ENCODE data around the gene TMEM63C. TPM values are rescaled to one million over a fixed set of nuclear protein-coding genes. Genes with fewer than 3 reads are reported as not detected.

The TMEM63C gene
- total RNA-seq, 5 donors from 2014 or later (not counting 1 experiment from before 2014, with no cell fraction given), result 0.76 to 2.6 (median 1.3) TPM

- no peaks in the 10 kb centered on the region for H3K9me3 ChIP-seq
- DNase-seq (peak in 1 of 35 experiments; percentile 16), ATAC-seq (replicated peaks in 1 of 4) (no peak)
- CTCF ChIA-PET, result interaction anchor here (0.6 to 1.3 kb wide), 2 partner anchors 10 to 141 kb away, joined by 3 read pairs; no protein-coding TSS in a partner anchor
- no peaks in the 10 kb centered on the region for H3K36me3 ChIP-seq (ENCODE audit: control insufficient read depth in 2 of 2, extremely low read depth in 1 of 2, insufficient read depth in 1 of 2, low read length in 1 of 2)
- no peak overlapping the region for H3K27ac ChIP-seq (ENCODE audit: low read length)
- no peaks in the 10 kb centered on the region for H3K9me3 Mint-ChIP-seq
- no peaks in the 10 kb centered on the region for H3K36me3 Mint-ChIP-seq
- peaks cover 6 to 13% (median 7%) of the 10 kb centered on the region in 3 donors for H3K4me1 Mint-ChIP-seq
- H3K27ac Mint-ChIP-seq, result no peak overlapping the region
- H3K27me3 ChIP-seq (replicated peaks in 1 of 2; ENCODE audit: control insufficient read depth in 2 of 2, extremely low read depth in 1 of 2, insufficient read depth in 2 of 2, low read length in 1 of 2), result peaks cover 18 to 43% of the 10 kb centered on the region in 2 experiments
- H3K4me1 ChIP-seq (ENCODE audit: control insufficient read depth in 1 of 2, extremely low read depth in 1 of 2, insufficient read depth in 2 of 2, low read length in 2 of 2), result peaks cover 0 to 6% of the 10 kb centered on the region in 2 experiments
- H3K4me3 ChIP-seq (ENCODE audit: control insufficient read depth in 1 of 2, extremely low read depth in 1 of 2, low read length in 1 of 2), result no peak overlapping the region
- no peak overlapping the region for H3K4me3 Mint-ChIP-seq
- POLR2A ChIA-PET, result no interaction called here
- WGBS (ENCODE audit: insufficient coverage), result 20% methylated on average over 8 of the region's 10 CpGs
- peaks cover 57 to 62% of the 10 kb centered on the region in 2 donors for H3K27me3 Mint-ChIP-seq
Measured at GRCh38 chr14:77145975-77146740, 35.4 kb upstream of the TMEM63C start.

DNA sequence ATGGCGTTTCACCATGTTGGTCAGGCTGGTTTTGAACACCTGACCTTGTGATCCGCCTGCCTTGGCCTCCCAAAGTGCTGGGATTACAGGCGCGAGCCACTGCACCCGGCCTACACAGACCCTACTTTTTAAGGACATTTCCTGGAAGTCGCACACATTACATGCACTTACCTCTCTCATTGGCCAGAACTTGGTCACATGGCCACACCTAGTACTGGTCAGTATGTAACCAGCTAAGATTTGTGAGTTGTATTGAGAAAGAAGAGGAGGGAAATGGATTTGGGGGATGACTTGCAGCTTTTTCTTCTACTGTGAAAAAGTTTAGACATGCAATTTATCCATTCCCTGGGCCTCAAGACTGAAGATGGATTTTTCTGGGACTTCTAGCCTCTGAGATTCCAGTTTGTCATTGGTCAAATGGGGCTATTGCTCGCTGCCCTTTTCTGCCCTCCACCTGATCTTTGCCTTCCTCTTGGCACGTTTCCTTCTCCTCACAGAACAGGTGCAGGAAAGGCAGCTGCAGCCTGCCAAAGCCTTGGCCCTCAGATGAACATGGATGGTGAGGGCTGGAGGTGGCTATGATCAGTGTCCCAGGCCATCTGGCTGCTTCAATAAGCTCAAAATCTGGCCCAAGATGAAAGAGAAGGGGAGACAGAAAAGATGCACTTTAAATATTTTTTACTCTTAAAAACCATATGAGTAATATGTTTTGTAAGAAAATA is 32.9 kb upstream of the TMEM63C start:
- H3K27me3 Mint-ChIP-seq, result peaks cover 51 to 59% of the 10 kb centered on the region in 2 donors
- WGBS (ENCODE audit: insufficient coverage), result 87% methylated on average over 4 of the region's 8 CpGs

DNA sequence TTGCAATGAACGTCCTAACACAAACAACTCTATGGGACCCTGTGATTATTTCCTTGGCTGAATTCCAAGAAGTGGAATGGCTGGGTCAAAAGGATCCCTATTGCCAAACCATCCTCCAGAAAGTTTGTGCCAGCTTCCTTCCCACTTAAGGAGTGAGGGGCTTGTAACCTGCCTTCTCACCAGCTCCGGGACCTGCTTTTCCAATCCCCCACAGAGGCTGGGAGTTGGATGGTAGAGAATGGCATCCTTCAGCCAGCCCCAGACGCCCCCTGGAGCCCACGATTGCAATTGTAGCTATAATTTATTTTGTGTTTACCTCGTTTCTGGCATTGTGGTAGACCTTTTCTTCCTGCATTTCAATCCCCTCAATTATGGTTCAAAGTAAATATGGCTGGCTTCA is 30.4 kb upstream of the TMEM63C start:
- no CpG with 5 or more reads among the region's 5 CpGs for WGBS (ENCODE audit: insufficient coverage)
- no peaks in the 10 kb centered on the region for H3K4me1 ChIP-seq (ENCODE audit: control insufficient read depth in 1 of 2, extremely low read depth in 1 of 2, insufficient read depth in 2 of 2, low read length in 2 of 2)
- ChIA-PET POLR2A (no interaction called here), CTCF (interaction anchor here (0.5 to 1.4 kb wide), 3 partner anchors 23 to 165 kb away, joined by 3 to 7 read pairs (median 4); no protein-coding TSS in a partner anchor)
- Mint-ChIP-seq H3K27me3 (peaks cover 48 to 60% of the 10 kb centered on the region in 2 donors), H3K36me3 (no peaks in the 10 kb centered on the region), H3K4me1 (no peaks in the 10 kb centered on the region), H3K4me3 (no peak overlapping the region), H3K27ac (no peak overlapping the region), H3K9me3 (no peaks in the 10 kb centered on the region)
- H3K27me3 ChIP-seq (replicated peaks in 1 of 2; ENCODE audit: control insufficient read depth in 2 of 2, extremely low read depth in 1 of 2, insufficient read depth in 2 of 2, low read length in 1 of 2), result peaks cover 11 to 46% of the 10 kb centered on the region in 2 experiments
- H3K36me3 ChIP-seq (ENCODE audit: control insufficient read depth in 2 of 2, extremely low read depth in 1 of 2, insufficient read depth in 1 of 2, low read length in 1 of 2), result no peaks in the 10 kb centered on the region
- H3K9me3 ChIP-seq, result no peaks in the 10 kb centered on the region
- DNase-seq (peak in 1 of 35 experiments; percentile 16), ATAC-seq (replicated peaks in 1 of 4) (no peak)
- no peak overlapping the region for H3K27ac ChIP-seq (ENCODE audit: low read length)
- no peak overlapping the region for H3K4me3 ChIP-seq (ENCODE audit: control insufficient read depth in 1 of 2, extremely low read depth in 1 of 2, low read length in 1 of 2)

More for the DNA sequence above, 32.9 kb upstream of the TMEM63C start:
- no peaks in the 10 kb centered on the region for H3K4me1 ChIP-seq (ENCODE audit: control insufficient read depth in 1 of 2, extremely low read depth in 1 of 2, insufficient read depth in 2 of 2, low read length in 2 of 2)
- H3K9me3 ChIP-seq, result no peaks in the 10 kb centered on the region
- no peak overlapping the region for H3K27ac ChIP-seq (ENCODE audit: low read length)
- ChIA-PET POLR2A (no interaction called here), CTCF (interaction anchor here (1.0 to 1.4 kb wide), 2 partner anchors 14 to 168 kb away, joined by 3 to 7 read pairs; no protein-coding TSS in a partner anchor)
- H3K27me3 ChIP-seq (replicated peaks in 1 of 2; ENCODE audit: control insufficient read depth in 2 of 2, extremely low read depth in 1 of 2, insufficient read depth in 2 of 2, low read length in 1 of 2), result peaks cover 21 to 44% of the 10 kb centered on the region in 2 experiments
- H3K9me3 Mint-ChIP-seq, result no peaks in the 10 kb centered on the region
- ATAC-seq (replicated peaks in 1 of 4) (no peak), DNase-seq (no peak)
- no peaks in the 10 kb centered on the region for H3K4me1 Mint-ChIP-seq
- no peak overlapping the region for H3K4me3 ChIP-seq (ENCODE audit: control insufficient read depth in 1 of 2, extremely low read depth in 1 of 2, low read length in 1 of 2)
- H3K27ac Mint-ChIP-seq, result no peak overlapping the region
- H3K36me3 Mint-ChIP-seq, result no peaks in the 10 kb centered on the region
- no peaks in the 10 kb centered on the region for H3K36me3 ChIP-seq (ENCODE audit: control insufficient read depth in 2 of 2, extremely low read depth in 1 of 2, insufficient read depth in 1 of 2, low read length in 1 of 2)
- H3K4me3 Mint-ChIP-seq, result no peak overlapping the region

DNA sequence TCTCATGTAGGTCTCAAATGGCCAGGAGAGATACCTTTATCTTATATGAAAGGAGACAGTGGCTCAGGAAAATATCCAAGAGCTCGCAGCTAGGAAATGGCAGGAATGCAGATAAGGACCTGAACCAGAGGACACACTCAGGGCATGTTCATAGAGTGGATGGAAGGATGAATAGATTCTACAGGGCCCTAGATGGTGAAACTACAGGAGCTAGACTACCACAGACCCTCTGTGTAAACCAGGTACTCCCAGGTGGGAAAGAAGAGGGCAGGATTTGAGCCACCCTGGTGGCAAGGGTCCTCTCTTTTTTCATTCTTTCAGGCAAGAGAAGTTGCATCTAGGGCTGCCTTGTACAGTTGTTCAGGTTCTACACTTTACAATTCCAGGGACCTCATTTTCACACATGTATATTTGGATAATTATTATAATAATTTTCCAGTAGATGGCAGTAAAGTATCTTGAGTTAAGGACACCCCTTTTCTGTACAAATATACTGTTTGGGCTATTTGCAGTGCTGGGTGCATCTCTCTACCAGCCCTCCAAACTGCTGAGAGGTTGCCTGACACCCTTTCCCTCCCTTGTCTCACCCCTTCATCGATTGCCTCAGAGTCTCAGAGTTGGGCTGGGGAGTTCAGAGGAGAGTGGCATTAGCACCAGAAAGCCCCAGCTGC is 29.5 kb upstream of the TMEM63C start:
- Mint-ChIP-seq H3K27me3 (peaks cover 40 to 58% of the 10 kb centered on the region in 2 donors), H3K9me3 (no peaks in the 10 kb centered on the region), H3K27ac (no peak overlapping the region), H3K4me3 (no peak overlapping the region), H3K36me3 (no peaks in the 10 kb centered on the region), H3K4me1 (no peaks in the 10 kb centered on the region)
- Histone ChIP-seq H3K4me1 (ENCODE audit: control insufficient read depth in 1 of 2, extremely low read depth in 1 of 2, insufficient read depth in 2 of 2, low read length in 2 of 2) (no peaks in the 10 kb centered on the region), H3K27ac (ENCODE audit: low read length) (no peak overlapping the region), H3K9me3 (no peaks in the 10 kb centered on the region), H3K36me3 (ENCODE audit: control insufficient read depth in 2 of 2, extremely low read depth in 1 of 2, insufficient read depth in 1 of 2, low read length in 1 of 2) (no peaks in the 10 kb centered on the region), H3K27me3 (replicated peaks in 1 of 2; ENCODE audit: control insufficient read depth in 2 of 2, extremely low read depth in 1 of 2, insufficient read depth in 2 of 2, low read length in 1 of 2) (peaks cover 7 to 46% of the 10 kb centered on the region in 2 experiments), H3K4me3 (ENCODE audit: control insufficient read depth in 1 of 2, extremely low read depth in 1 of 2, low read length in 1 of 2) (no peak overlapping the region)
- WGBS (ENCODE audit: insufficient coverage), result no CpG with 5 or more reads among the region's 2 CpGs
- ATAC-seq (replicated peaks in 1 of 4), result peak in 2 of 4 experiments; percentile 17 to 31
- ChIA-PET CTCF (interaction anchor here (0.6 to 1.9 kb wide), 3 partner anchors 164 to 398 kb away, joined by 3 to 7 read pairs (median 6); no protein-coding TSS in a partner anchor), POLR2A (no interaction called here)
- DNase-seq, result peak in 1 of 35 experiments; percentile 27

DNA sequence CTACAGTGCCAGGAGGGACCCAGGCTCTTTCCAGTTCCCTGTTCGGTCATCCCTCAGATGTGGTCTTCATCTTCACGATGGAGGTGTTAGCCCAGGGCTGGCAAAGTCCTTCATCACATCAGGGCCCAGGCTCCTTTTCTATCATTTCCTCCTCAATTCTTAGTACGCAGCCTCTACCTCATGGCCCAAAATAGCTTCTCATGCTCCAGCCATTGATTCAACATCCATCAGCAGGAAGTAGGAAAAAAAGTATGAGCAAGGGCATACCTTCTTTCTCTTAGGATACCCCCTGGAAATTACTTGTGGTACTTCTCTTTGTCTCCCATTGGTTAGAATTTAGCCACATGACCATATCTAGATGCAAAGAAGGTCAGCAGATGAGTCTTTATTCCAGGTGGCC is 27.8 kb upstream of the TMEM63C start:
- CTCF ChIA-PET, result interaction anchor here in 1 of 2 donors (1.1 kb wide), 1 partner anchor 398 kb away, joined by 3 read pairs; no protein-coding TSS in a partner anchor

DNA sequence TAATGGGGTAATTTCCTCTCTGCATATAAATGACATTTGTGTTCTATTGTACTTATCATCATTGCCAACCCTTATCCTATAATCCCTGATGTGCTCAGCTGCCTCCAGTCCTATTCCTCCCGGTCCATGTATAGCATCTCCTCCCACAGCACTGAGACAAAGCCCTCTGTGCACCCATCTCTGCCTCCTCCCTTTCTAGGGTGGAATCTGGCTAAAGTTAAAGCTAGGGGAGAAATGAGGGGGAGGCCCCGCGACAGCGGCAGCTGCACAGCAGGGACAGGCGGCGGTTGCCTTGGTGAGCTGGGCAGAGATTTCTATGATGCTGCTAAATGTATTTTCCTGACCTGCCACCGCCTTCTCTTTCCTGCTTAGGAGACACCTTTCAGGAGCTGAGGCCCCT is 27.2 kb upstream of the TMEM63C start:
- ATAC-seq (replicated peaks in 1 of 4) (no peak), DNase-seq (no peak)
- no peak overlapping the region for H3K27ac Mint-ChIP-seq
- H3K4me1 ChIP-seq (ENCODE audit: control insufficient read depth in 1 of 2, extremely low read depth in 1 of 2, insufficient read depth in 2 of 2, low read length in 2 of 2), result no peaks in the 10 kb centered on the region
- no peak overlapping the region for H3K4me3 Mint-ChIP-seq
- no peaks in the 10 kb centered on the region for H3K9me3 ChIP-seq
- no peaks in the 10 kb centered on the region for H3K4me1 Mint-ChIP-seq
- peaks cover 50 to 68% of the 10 kb centered on the region in 2 donors for H3K27me3 Mint-ChIP-seq
- no peak overlapping the region for H3K27ac ChIP-seq (ENCODE audit: low read length)
- 67% methylated on average over 3 of the region's 7 CpGs for WGBS (ENCODE audit: insufficient coverage)
- no peaks in the 10 kb centered on the region for H3K9me3 Mint-ChIP-seq
- H3K4me3 ChIP-seq (ENCODE audit: control insufficient read depth in 1 of 2, extremely low read depth in 1 of 2, low read length in 1 of 2), result no peak overlapping the region
- CTCF ChIA-PET, result no interaction called here
- no peaks in the 10 kb centered on the region for H3K36me3 ChIP-seq (ENCODE audit: control insufficient read depth in 2 of 2, extremely low read depth in 1 of 2, insufficient read depth in 1 of 2, low read length in 1 of 2)
- peaks cover 5 to 61% of the 10 kb centered on the region in 2 experiments for H3K27me3 ChIP-seq (replicated peaks in 1 of 2; ENCODE audit: control insufficient read depth in 2 of 2, extremely low read depth in 1 of 2, insufficient read depth in 2 of 2, low read length in 1 of 2)
- no peaks in the 10 kb centered on the region for H3K36me3 Mint-ChIP-seq
- POLR2A ChIA-PET, result no interaction called here

More for the DNA sequence above, 27.8 kb upstream of the TMEM63C start:
- Mint-ChIP-seq H3K36me3 (no peaks in the 10 kb centered on the region), H3K4me1 (no peaks in the 10 kb centered on the region), H3K27ac (no peak overlapping the region), H3K9me3 (no peaks in the 10 kb centered on the region), H3K4me3 (no peak overlapping the region), H3K27me3 (peaks cover 48 to 65% of the 10 kb centered on the region in 2 donors)
- Histone ChIP-seq H3K4me3 (ENCODE audit: control insufficient read depth in 1 of 2, extremely low read depth in 1 of 2, low read length in 1 of 2) (no peak overlapping the region), H3K4me1 (ENCODE audit: control insufficient read depth in 1 of 2, extremely low read depth in 1 of 2, insufficient read depth in 2 of 2, low read length in 2 of 2) (no peaks in the 10 kb centered on the region), H3K9me3 (no peaks in the 10 kb centered on the region), H3K27ac (ENCODE audit: low read length) (no peak overlapping the region), H3K36me3 (ENCODE audit: control insufficient read depth in 2 of 2, extremely low read depth in 1 of 2, insufficient read depth in 1 of 2, low read length in 1 of 2) (no peaks in the 10 kb centered on the region), H3K27me3 (replicated peaks in 1 of 2; ENCODE audit: control insufficient read depth in 2 of 2, extremely low read depth in 1 of 2, insufficient read depth in 2 of 2, low read length in 1 of 2) (peaks cover 5 to 60% of the 10 kb centered on the region in 2 experiments)
- no CpG with 5 or more reads among the region's 3 CpGs for WGBS (ENCODE audit: insufficient coverage)
- no peak for ATAC-seq (replicated peaks in 1 of 4)
- no peak for DNase-seq
- POLR2A ChIA-PET, result no interaction called here

Data from T-cell (primary cell).